Cortex of kidney (tissue), 1 donor: Measurements from ENCODE around the gene RALGPS2.

ENCODE experiments used
- DNase-seq: peaks from one replicate; lab custom pipeline; 2025; lab: John Stamatoyannopoulos, UW

The RALGPS2 gene

GRCh38 chr1:178864326-178864725 is 139.3 kb downstream of the RALGPS2 start:
- no peak for DNase-seq

- DNase-seq, result no peak
Measured at GRCh38 chr1:178867670-178868069, 142.6 kb downstream of the RALGPS2 start.

GRCh38 chr1:178868706-178869105 is 143.7 kb downstream of the RALGPS2 start:
- DNase-seq, result no peak

- DNase-seq, result no peak
Measured at GRCh38 chr1:178869119-178869697, 144.2 kb downstream of the RALGPS2 start.

- no peak for DNase-seq
Measured at GRCh38 chr1:178870221-178870620, 145.2 kb downstream of the RALGPS2 start.

DNA sequence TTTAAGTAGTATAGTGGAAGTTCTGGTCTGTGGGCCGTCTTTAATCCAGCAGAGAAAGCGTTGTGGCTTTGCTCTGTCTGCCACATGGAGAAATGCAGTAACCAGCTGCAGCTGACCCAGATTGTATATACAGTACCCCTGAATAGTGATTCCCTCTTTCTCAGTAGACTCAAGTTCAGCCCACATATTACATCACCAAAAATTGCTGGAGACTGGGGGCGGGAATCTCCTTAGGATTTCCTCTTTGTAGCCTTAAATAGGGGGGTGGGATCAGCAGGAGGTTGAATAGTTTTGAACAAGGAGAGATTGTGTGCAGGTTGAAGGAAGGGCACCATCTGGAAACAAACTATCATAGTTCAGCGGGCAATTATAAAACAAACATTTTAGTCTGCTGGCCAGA is 145.9 kb downstream of the RALGPS2 start, which contains the start of gene ANGPTL1:
TSS of gene ANGPTL1 (minus strand) at position 134 of the 400 bp plus-strand sequence. CDS start 5,301 bp downstream, outside the sequence.
- no peak for DNase-seq

GRCh38 chr1:178871551-178872320 is 146.7 kb downstream of the RALGPS2 start:
- DNase-seq, result no peak

- DNase-seq, result no peak
Measured at GRCh38 chr1:178874966-178875365, 149.9 kb downstream of the RALGPS2 start.

- DNase-seq, result no peak
Measured at GRCh38 chr1:178875936-178876335, 150.9 kb downstream of the RALGPS2 start.

DNA sequence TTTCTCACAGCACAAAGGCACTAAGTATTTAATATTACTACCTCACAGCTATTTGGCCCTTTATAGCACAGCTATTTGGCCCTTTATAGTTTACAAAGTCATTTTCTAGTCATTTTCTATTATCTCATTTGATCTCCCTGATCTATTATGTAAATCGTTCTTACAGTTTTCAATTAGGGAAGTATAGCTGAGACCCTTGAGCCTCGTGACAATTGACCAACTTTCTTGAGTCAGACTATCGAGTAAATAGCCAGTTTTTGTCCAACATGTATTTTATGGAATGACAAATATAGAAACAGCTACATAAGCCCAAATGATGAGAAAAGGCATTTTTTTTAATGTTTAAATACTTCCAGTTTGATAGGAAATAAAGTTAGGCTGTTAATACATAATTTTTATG is 152.9 kb downstream of the RALGPS2 start:
- DNase-seq, result no peak

GRCh38 chr1:178881950-178882349 is 156.9 kb downstream of the RALGPS2 start:
- DNase-seq, result no peak

GRCh38 chr1:178885869-178886268 is 160.8 kb downstream of the RALGPS2 start:
- DNase-seq, result no peak

- DNase-seq, result no peak
Measured at GRCh38 chr1:178886551-178886950, 161.5 kb downstream of the RALGPS2 start.

DNA sequence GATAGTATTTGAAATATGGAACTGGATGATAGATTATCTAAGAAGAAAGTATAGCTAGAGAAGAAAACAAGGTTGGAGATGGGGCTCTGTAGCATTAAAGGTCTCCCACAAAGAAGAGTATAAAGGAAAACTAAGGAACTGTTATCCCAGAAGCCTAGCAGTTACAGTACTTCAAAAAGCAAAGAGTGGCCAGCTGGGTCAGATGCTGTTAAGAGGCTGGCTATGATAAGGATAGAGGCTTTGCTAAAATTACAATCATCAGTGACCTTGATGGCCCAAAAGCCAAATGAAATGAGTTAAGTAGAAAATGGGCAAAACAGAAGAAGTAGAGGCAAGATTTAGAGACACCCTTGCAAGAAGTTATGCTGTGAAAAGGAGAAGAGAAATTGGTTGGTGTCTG is 170.9 kb downstream of the RALGPS2 start:
- DNase-seq, result no peak

DNA sequence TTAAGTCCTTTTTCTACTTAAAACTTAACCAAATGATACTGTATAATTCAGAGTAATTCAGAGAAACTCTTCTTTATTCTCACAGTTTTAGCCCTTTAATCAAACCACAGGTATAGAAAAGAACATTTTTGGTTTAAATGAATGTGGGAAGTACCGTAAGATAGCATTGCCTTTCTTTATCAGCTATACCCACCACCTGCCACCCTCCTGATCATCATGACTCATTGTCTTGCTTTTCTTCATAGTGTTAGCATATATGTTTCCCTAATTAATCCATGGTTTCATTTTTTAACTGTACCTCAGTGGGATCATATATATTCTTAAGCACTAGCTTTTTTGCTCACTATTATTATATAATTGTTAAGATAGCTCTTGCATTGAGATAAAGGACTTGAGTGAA is 173.4 kb downstream of the RALGPS2 start:
- no peak for DNase-seq

DNA sequence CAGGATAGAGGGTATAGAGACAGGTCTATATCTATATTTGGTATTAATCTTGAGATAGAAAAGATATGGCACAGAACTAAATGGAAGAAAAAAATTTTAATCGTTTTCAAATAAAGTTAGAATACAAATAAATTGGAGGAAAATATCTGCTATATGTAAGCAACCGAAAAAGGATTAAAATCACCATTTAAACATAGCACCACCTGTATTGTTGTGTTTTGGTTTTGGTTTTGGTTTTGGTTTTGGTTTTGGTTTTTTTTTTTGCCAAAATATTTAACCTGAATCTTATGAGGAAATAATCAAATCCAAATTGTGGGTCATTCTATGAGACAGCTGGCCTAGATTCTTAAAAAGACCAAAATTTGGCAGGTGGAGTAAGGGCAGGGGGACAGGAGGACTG is 174.4 kb downstream of the RALGPS2 start:
- DNase-seq, result no peak

- DNase-seq, result no peak
Measured at GRCh38 chr1:178901482-178902125, 176.6 kb downstream of the RALGPS2 start.

GRCh38 chr1:178908358-178908757 is 183.3 kb downstream of the RALGPS2 start:
- DNase-seq, result no peak

GRCh38 chr1:178910023-178910422 is 185.0 kb downstream of the RALGPS2 start:
- DNase-seq, result no peak

- no peak for DNase-seq
Measured at GRCh38 chr1:178912597-178912996, 187.6 kb downstream of the RALGPS2 start.

DNA sequence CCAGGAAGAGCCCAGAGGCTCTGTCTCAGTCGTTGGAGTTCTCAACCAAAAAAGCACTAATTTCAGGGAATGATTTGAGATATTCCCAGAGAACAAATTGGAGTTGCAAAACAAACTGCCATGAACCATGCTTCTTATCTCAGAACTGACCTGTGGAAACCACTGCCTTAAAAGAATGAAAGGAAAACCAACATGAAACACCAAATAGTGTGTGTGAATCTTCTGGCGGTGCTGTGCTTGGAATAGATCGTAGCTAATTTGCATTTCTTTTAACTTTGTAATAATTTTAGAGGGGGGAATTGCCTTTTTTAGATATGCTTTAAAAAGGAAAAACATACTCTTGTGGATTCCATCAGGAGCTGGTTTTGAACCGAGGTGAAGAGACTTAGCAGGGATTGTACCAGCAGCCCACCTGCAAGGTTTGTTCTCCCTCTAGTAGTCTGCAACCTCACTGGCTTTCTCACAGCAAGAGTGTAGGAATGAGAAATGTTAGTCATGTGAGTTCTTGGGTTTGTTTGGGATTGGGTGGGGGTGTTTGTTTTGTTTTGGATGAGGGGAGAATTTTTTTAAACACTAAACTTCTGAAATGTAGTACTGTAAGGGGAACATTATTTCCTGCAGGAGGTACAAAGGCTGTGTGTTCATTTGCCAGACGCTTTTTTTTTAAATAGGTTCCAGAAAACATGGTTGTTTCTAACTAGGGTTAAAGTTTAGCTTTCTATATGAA is 191.6 kb downstream of the RALGPS2 start:
- no peak for DNase-seq

DNA sequence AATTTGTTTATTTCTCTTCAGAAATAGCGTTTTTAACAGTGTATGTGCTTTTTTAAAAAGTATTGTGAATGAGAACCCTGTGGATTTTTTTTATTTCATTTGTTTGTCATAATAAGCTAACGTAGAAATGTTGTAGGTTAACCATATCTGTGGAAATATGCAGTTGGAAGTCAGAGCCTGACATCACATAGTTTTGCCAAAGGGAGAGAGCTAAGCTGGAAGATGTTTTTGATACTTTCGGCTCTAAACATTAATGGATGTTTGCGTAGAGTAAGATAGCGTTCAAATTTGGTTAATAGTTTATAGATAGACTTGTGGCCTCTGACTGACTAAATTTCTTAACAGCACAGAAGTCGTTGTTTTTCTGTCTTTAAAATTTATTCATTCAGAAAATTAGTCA is 193.3 kb downstream of the RALGPS2 start:
- no peak for DNase-seq
